HEK293 (cell line): ENCODE results near the gene SAMD4A.

ENCODE experiments used
- CTCF ChIA-PET: fragments of 350-600 bp; formaldehyde crosslinking; extraction: SDS; loops from one replicate; lab custom pipeline; 2021; ENCODE audit warnings: antibody characterized with exemption; lab: Yijun Ruan, JAX
- POLR2A ChIA-PET: fragments of 300-600 bp; formaldehyde crosslinking; extraction: SDS; loops from one replicate; lab custom pipeline; 2020; ENCODE audit warnings: antibody characterized with exemption, inconsistent platforms; lab: Yijun Ruan, JAX
- H3K27ac ChIP-seq: fragments of 200-500 bp; sonication (Bioruptor generic); 2 replicates; pipeline ENCODE4 v1.5.1; 2014; ENCODE audit warnings: low read depth, low read length, control low read depth, inconsistent platforms; ENCODE audit errors: extremely low read depth
- H3K36me3 ChIP-seq, 2 experiments: fragments of 200-500 bp in 1 of 2; sonication (Bioruptor generic) in 1 of 2; 1 replicate in 1 of 2; 2 replicates in 1 of 2; pipeline ENCODE4 v1.5.1; 2014 to 2017; ENCODE audit warnings: inconsistent platforms in 2 of 2, low read length in 2 of 2; ENCODE audit not compliant: control insufficient read depth in 2 of 2, insufficient read depth in 1 of 2
- H3K4me1 ChIP-seq: fragments of 200-500 bp; sonication (Bioruptor generic); 2 replicates; pipeline ENCODE4 v1.5.1; 2014; ENCODE audit warnings: mild to moderate bottlenecking, low read length, inconsistent platforms; ENCODE audit not compliant: control insufficient read depth, insufficient read depth
- H3K4me3 ChIP-seq: 2 replicates; pipeline ENCODE4 v1.5.1; 2011; ENCODE audit warnings: low read depth, mild to moderate bottlenecking, control low read depth, low read length, moderate library complexity
- H3K9me3 ChIP-seq: fragments of 200-500 bp; sonication (Bioruptor generic); 2 replicates; pipeline ENCODE4 v1.5.1; 2014; ENCODE audit warnings: low read depth, low read length, inconsistent platforms; ENCODE audit not compliant: control insufficient read depth, insufficient read depth
- ATF2 ChIP-seq: fragments of 450-650 bp; formaldehyde crosslinking; IDR thresholded peaks from 2 replicates; pipeline ENCODE4 v1.5.1; 2016; ENCODE audit warnings: missing biosample characterization, missing genetic modification characterization, low read depth
- BCL11A ChIP-seq: fragments of 450-650 bp; formaldehyde crosslinking; IDR thresholded peaks from 2 replicates; pipeline ENCODE4 v1.5.1; 2016; ENCODE audit warnings: low read depth, missing biosample characterization, missing genetic modification characterization
- RBAK ChIP-seq: fragments of 450-650 bp; formaldehyde crosslinking; IDR thresholded peaks from 2 replicates; pipeline ENCODE4 v1.5.1; 2016; ENCODE audit warnings: missing biosample characterization, missing genetic modification characterization
- REST ChIP-seq: fragments of 450-650 bp; formaldehyde crosslinking; IDR thresholded peaks from 2 replicates; pipeline ENCODE4 v1.5.1; 2016; ENCODE audit warnings: missing biosample characterization, missing genetic modification characterization
- SCRT2 ChIP-seq: fragments of 450-650 bp; formaldehyde crosslinking; IDR thresholded peaks from 2 replicates; pipeline ENCODE4 v1.5.1; 2016; ENCODE audit warnings: missing biosample characterization, missing genetic modification characterization
- ZFP3 ChIP-seq: fragments of 450-650 bp; formaldehyde crosslinking; IDR thresholded peaks from 2 replicates; pipeline ENCODE4 v1.5.1; 2016; ENCODE audit warnings: low read depth, missing biosample characterization, missing genetic modification characterization
- ZFP37 ChIP-seq: fragments of 450-650 bp; formaldehyde crosslinking; IDR thresholded peaks from 2 replicates; pipeline ENCODE4 v1.5.1; 2016; ENCODE audit warnings: missing biosample characterization, missing genetic modification characterization
- ZNF133 ChIP-seq: fragments of 450-650 bp; formaldehyde crosslinking; IDR thresholded peaks from 2 replicates; pipeline ENCODE4 v1.5.1; 2016; ENCODE audit warnings: missing biosample characterization, missing genetic modification characterization
- ZNF146 ChIP-seq: fragments of 450-650 bp; formaldehyde crosslinking; IDR thresholded peaks from 2 replicates; pipeline ENCODE4 v1.5.1; 2016; ENCODE audit warnings: missing biosample characterization, missing genetic modification characterization
- ZNF26 ChIP-seq: fragments of 450-650 bp; formaldehyde crosslinking; IDR thresholded peaks from 2 replicates; pipeline ENCODE4 v1.5.1; 2016; ENCODE audit warnings: missing biosample characterization, missing genetic modification characterization
- ZNF341 ChIP-seq: fragments of 450-650 bp; formaldehyde crosslinking; IDR thresholded peaks from 2 replicates; pipeline ENCODE4; 2016; ENCODE audit warnings: low read depth, missing biosample characterization, missing genetic modification characterization
- ZNF423 ChIP-seq: fragments of 450-650 bp; formaldehyde crosslinking; IDR thresholded peaks from 2 replicates; pipeline ENCODE4 v1.5.1; 2016; ENCODE audit warnings: missing biosample characterization, missing genetic modification characterization
- ZNF48 ChIP-seq: fragments of 450-650 bp; formaldehyde crosslinking; IDR thresholded peaks from 2 replicates; pipeline ENCODE4 v1.5.1; 2016; ENCODE audit warnings: missing biosample characterization, missing genetic modification characterization
- ZNF76 ChIP-seq: fragments of 450-650 bp; formaldehyde crosslinking; IDR thresholded peaks from 2 replicates; pipeline ENCODE4; 2016; ENCODE audit warnings: low read depth, missing biosample characterization, missing genetic modification characterization, borderline replicate concordance
- TF ChIP-seq, protein P1 (sequence below): fragments of 450-650 bp; formaldehyde crosslinking; IDR thresholded peaks from 2 replicates; pipeline ENCODE4 v1.5.1; 2016; ENCODE audit warnings: missing biosample characterization, missing genetic modification characterization
- TF ChIP-seq, protein P2 (sequence below): fragments of 450-650 bp; formaldehyde crosslinking; IDR thresholded peaks from 2 replicates; pipeline ENCODE4 v1.5.1; 2016; ENCODE audit warnings: missing biosample characterization, missing genetic modification characterization

Gene SAMD4A

DNA sequence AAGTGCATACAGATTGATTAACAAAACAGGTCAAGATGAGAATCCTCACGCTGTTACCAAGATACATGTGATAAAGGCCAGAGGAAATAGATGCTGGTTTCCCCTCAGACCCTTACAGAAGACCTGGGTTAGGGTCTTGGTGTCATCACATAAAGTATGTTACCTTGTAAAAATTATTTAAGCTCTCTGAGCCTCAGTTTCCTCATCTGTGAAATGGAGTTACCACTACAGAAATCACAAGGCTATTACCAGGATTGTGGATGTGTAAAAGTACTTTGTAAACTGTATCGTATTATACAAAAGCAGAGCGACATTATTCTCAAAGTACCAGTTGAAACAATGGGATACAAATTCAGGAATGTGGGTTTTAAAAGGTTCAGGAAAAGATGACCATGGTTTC, 14.0 kb downstream of the SAMD4A start:
- POLR2A ChIA-PET, result no interaction called here

DNA sequence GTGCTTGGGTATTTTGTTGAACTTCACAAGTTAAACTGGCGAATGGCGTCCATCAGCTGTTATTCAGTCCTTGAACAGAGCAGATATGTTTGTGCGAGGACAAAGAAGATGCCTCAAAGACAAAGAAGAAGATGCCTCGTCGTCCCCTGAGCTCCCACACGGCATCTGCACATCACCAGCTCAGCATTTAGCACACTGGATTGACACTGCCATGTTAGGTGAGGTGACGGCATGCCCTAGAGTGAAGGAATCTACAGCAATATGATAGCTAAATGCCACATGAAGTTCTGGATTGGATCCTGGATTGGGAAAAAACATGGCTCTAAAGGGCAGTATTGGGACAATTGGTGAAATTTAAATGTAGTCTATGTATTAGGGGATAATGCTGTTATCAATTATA, 15.4 kb downstream of the SAMD4A start:
- CTCF ChIA-PET, result interaction anchor here (0.6 to 2.7 kb wide), 6 partner anchors 9 to 243 kb away, joined by 3 to 11 read pairs (median 4); no protein-coding TSS in a partner anchor

More for the DNA sequence above, 14.0 kb downstream of the SAMD4A start:
- no peak overlapping the region for H3K4me3 ChIP-seq
- H3K36me3 ChIP-seq, result no peaks in the 10 kb centered on the region; a peak in 1 of 3 replicates
- no peak overlapping the region for H3K27ac ChIP-seq
- no peaks in the 10 kb centered on the region for H3K9me3 ChIP-seq
- CTCF ChIA-PET, result interaction anchor here (2.7 kb wide), 1 partner anchor 110 kb away, joined by 11 read pairs; no protein-coding TSS in a partner anchor
- no peaks in the 10 kb centered on the region for H3K4me1 ChIP-seq
- TF ChIP-seq ZNF76 (tag by site-specific recombination), result no peak

GRCh38 chr14:54584097-54584496, 17.2 kb downstream of the SAMD4A start:
- no peak overlapping the region for H3K27ac ChIP-seq

More for the DNA sequence above, 15.4 kb downstream of the SAMD4A start:
- no peak overlapping the region for H3K27ac ChIP-seq
- POLR2A ChIA-PET, result interaction anchor here (0.9 to 1.4 kb wide), 2 partner anchors 12 to 16 kb away, joined by 3 to 5 read pairs; no protein-coding TSS in a partner anchor
- H3K4me3 ChIP-seq, result no peak overlapping the region
- H3K4me1 ChIP-seq, result no peaks in the 10 kb centered on the region
- no peaks in the 10 kb centered on the region for H3K9me3 ChIP-seq
- H3K36me3 ChIP-seq, result no peaks in the 10 kb centered on the region; a peak in 1 of 3 replicates
- no peak for TF ChIP-seq BCL11A
- TF ChIP-seq ZNF146 (tag by site-specific recombination), result no peak
- no peak for TF ChIP-seq ZFP3 (tag by site-specific recombination)
- TF ChIP-seq, protein P1, sequence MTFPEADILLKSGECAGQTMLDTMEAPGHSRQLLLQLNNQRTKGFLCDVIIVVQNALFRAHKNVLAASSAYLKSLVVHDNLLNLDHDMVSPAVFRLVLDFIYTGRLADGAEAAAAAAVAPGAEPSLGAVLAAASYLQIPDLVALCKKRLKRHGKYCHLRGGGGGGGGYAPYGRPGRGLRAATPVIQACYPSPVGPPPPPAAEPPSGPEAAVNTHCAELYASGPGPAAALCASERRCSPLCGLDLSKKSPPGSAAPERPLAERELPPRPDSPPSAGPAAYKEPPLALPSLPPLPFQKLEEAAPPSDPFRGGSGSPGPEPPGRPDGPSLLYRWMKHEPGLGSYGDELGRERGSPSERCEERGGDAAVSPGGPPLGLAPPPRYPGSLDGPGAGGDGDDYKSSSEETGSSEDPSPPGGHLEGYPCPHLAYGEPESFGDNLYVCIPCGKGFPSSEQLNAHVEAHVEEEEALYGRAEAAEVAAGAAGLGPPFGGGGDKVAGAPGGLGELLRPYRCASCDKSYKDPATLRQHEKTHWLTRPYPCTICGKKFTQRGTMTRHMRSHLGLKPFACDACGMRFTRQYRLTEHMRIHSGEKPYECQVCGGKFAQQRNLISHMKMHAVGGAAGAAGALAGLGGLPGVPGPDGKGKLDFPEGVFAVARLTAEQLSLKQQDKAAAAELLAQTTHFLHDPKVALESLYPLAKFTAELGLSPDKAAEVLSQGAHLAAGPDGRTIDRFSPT (tag by site-specific recombination), result no peak
- TF ChIP-seq ZNF341 (tag by site-specific recombination), result no peak
- TF ChIP-seq ZNF423, result no peak
- no peak for TF ChIP-seq RBAK (tag by site-specific recombination)
- TF ChIP-seq, protein P2, sequence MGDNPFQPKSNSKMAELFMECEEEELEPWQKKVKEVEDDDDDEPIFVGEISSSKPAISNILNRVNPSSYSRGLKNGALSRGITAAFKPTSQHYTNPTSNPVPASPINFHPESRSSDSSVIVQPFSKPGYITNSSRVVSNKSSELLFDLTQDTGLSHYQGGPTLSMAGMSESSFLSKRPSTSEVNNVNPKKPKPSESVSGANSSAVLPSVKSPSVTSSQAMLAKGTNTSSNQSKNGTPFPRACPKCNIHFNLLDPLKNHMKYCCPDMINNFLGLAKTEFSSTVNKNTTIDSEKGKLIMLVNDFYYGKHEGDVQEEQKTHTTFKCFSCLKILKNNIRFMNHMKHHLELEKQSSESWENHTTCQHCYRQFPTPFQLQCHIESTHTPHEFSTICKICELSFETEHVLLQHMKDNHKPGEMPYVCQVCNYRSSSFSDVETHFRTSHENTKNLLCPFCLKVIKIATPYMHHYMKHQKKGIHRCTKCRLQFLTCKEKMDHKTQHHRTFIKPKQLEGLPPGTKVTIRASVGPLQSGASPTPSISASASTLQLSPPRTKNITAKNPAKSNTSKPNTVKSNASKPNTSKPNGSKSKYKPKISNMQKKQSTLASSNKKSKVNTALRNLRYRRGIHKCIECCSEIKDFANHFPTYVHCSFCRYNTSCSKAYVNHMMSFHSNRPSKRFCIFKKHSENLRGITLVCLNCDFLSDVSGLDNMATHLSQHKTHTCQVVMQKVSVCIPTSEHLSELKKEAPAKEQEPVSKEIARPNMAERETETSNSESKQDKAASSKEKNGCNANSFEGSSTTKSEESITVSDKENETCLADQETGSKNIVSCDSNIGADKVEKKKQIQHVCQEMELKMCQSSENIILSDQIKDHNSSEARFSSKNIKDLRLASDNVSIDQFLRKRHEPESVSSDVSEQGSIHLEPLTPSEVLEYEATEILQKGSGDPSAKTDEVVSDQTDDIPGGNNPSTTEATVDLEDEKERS (tag by site-specific recombination), result no peak
- TF ChIP-seq, all 188 proteins: peak for 0

GRCh38 chr14:54585214-54585613, 18.3 kb downstream of the SAMD4A start:
- Histone ChIP-seq H3K9me3 (no peaks in the 10 kb centered on the region), H3K36me3 (no peaks in the 10 kb centered on the region; a peak in 1 of 3 replicates), H3K4me3 (no peak overlapping the region)
- CTCF ChIA-PET, result no interaction called here
- TF ChIP-seq ZNF26 (tag by site-specific recombination), result no peak
- TF ChIP-seq REST (tag by site-specific recombination), result no peak
- TF ChIP-seq ATF2 (tag by site-specific recombination), result 0 out of 2 replicates have a peak, but pooled peaks have one; percentile 20
- TF ChIP-seq, all 188 proteins: peak for 1
- Histone ChIP-seq H3K4me1 (no peaks in the 10 kb centered on the region), H3K27ac (no peak overlapping the region)
- POLR2A ChIA-PET, result no interaction called here

More at GRCh38 chr14:54584097-54584496, 17.2 kb downstream of the SAMD4A start:
- ChIA-PET CTCF (interaction anchor here (0.8 to 0.9 kb wide), 2 partner anchors 12 to 190 kb away, joined by 3 read pairs; no protein-coding TSS in a partner anchor), POLR2A (interaction anchor here (0.5 to 0.6 kb wide), 2 partner anchors 8 to 17 kb away, joined by 3 to 4 read pairs; partner anchors contain the start of gene SAMD4A)
- Histone ChIP-seq H3K9me3 (no peaks in the 10 kb centered on the region), H3K4me1 (no peaks in the 10 kb centered on the region), H3K4me3 (no peak overlapping the region), H3K36me3 (no peaks in the 10 kb centered on the region; a peak in 1 of 3 replicates)
- TF ChIP-seq SCRT2 (0 out of 2 replicates have a peak, but pooled peaks have one; percentile 25), ZFP37 (tag by site-specific recombination) (no peak), ZNF48 (tag by site-specific recombination) (no peak), ZNF133 (no peak)
